ENCODE results near the gene SLC30A7.

The SLC30A7 gene

DNA sequence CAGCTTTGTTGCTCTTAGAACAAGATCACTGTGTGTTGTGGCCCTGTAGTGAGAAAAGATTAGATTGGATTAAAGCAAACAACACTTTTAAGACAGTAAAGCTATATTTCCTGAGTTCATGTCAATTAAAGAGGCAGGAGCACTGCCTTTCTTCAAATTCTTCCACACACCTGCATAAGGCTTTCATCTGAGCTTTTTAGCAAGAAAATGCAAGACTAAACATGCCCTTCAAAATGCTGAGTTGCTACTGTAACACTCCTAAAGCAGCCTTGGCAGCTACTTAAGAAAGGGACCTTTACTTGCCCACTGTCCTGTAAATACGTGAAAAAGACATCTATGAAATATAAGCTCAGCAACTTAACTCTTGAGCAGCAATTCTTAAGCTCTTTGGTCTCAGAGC lies 117.9 kb downstream of the SLC30A7 start:
- in situ Hi-C loops (cut with MboI; ENCODE audit: low sequenced_read_pairs, unreplicated experiment), result no loop called here
- no peak for TF ChIP-seq CTCF (IDR thresholded peaks at IDR 0.05; ENCODE audit: borderline replicate concordance, control extremely low read depth, extremely low read depth, insufficient read depth, missing control alignments)

DNA sequence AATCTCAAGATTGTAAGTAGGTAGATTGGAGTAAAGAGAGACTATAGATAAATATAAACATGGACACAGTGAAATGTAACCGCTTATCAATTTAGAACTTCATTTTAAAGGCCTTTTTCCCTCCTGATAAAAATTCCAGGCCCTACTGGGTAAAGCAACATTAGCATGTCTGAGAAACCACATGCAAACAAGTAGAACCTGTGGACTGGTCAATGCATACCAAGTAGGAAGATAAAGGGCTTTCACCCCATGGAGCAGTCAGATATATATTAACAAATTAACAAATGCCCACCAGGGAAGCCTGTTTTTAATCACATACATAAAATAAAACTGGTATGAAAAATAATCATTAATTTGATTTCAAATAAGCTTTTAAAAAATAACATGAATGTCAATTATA lies 121.6 kb downstream of the SLC30A7 start:
- in situ Hi-C loops (cut with MboI; ENCODE audit: low sequenced_read_pairs, unreplicated experiment), result no loop called here
- TF ChIP-seq CTCF (IDR thresholded peaks at IDR 0.05; ENCODE audit: borderline replicate concordance, control extremely low read depth, extremely low read depth, insufficient read depth, missing control alignments), result no peak
- no peak for DNase-seq (ENCODE audit: low spot score)

More for the DNA sequence above, 117.9 kb downstream of the SLC30A7 start:
- no peak for DNase-seq (ENCODE audit: low spot score)

DNA sequence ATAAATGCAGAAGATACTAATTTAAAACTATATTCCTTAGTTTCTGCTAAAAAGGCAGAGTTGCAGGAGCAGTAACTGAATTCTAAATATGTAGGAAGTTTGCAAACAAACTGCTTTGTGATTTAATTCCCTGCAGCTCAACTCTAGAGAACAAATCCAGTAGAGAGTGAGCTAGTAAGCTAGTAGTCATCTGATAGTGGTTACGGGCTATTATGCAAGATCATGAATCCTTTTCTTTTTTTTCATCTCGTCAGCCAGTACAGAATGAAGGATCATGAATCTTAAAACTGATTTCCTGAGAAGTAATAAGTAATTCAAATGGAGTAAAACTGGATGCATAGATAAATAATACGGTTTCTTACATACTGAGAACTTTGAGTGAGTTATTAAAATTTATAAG lies 126.4 kb downstream of the SLC30A7 start:
- DNase-seq (ENCODE audit: low spot score), result no peak
- no peak for TF ChIP-seq CTCF (IDR thresholded peaks at IDR 0.05; ENCODE audit: borderline replicate concordance, control extremely low read depth, extremely low read depth, insufficient read depth, missing control alignments)
- in situ Hi-C loops (cut with MboI; ENCODE audit: low sequenced_read_pairs, unreplicated experiment), result no loop called here

DNA sequence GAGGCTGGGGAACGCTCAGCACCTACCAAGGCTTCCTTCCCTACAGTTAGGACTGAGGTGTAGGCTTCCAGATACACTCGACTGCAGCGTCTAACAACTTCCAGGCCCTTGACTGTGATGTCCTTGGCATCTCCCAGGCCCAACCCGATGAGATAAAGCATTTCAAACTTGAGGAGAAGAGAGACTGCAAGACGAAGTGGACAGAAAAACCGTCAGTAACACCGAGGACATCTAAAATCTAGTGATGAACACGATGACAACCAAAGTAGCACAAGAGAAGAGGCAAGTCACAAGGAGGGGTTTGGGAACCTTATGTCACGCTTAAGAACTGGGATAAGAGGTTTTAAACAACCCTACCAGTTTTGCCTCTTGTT lies 129.4 kb downstream of the SLC30A7 start:
- no peak for DNase-seq (ENCODE audit: low spot score)
- in situ Hi-C loops (cut with MboI; ENCODE audit: low sequenced_read_pairs, unreplicated experiment), result no loop called here

DNA sequence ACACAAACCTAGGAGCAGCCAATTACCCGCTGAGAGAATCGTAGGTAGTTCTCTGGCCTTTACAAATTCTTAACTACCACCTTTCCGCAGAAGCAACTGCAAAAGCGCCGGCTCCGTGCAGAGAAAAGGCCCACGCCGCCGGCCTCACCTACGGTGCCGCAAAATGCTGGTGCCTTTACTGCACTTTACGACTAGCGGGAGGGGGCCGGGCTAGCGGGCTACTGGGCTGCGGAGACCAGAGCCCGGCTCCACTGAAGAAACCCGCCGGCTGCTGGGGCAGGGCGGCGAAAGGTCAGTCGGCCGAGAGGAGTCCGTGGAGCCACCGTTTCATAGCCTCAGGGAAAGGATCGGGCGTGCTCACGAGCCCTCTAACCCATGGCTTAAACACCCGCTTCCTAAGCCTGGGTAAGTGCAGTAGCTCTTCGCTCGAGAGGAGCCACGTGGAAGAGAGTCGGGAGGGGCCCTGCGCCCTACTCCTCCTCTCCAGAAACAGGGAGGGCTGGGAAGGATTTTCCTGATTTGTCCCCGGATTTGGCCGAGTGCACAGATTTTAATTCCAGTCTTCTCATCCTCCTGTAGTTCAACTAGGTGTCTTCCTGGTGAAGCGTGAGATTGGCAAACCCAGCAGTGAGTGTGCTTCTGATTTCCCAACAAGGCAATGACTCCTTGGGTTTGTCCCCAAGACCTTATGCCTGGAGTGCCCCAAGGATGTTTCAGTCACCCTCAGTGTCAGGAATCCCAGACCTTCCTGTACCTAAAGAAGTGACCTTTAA lies 130.0 kb downstream of the SLC30A7 start, which contains the start of gene DPH5:
TSS of gene DPH5 (minus strand) at position 128 of the 773 bp plus-strand sequence. CDS start 341 bp downstream, outside the sequence.
- in situ Hi-C loops (cut with MboI; ENCODE audit: low sequenced_read_pairs, unreplicated experiment), result no loop called here
- no peak for TF ChIP-seq CTCF (IDR thresholded peaks at IDR 0.05; ENCODE audit: borderline replicate concordance, control extremely low read depth, extremely low read depth, insufficient read depth, missing control alignments)
- DNase-seq (ENCODE audit: low spot score), result peak; percentile 84

More for the DNA sequence above, 129.4 kb downstream of the SLC30A7 start:
- TF ChIP-seq CTCF (IDR thresholded peaks at IDR 0.05; ENCODE audit: borderline replicate concordance, control extremely low read depth, extremely low read depth, insufficient read depth, missing control alignments), result no peak

GRCh38 chr1:101026430-101026788 lies 130.5 kb downstream of the SLC30A7 start:
- TF ChIP-seq CTCF (IDR thresholded peaks at IDR 0.05; ENCODE audit: borderline replicate concordance, control extremely low read depth, extremely low read depth, insufficient read depth, missing control alignments), result no peak
- no peak for DNase-seq (ENCODE audit: low spot score)
- in situ Hi-C loops (cut with MboI; ENCODE audit: low sequenced_read_pairs, unreplicated experiment), result no loop called here
